A549 (cell line): Measurements from ENCODE around the gene IFFO2. TPM values are rescaled to one million over a fixed set of nuclear protein-coding genes. Genes with fewer than 3 reads are reported as not detected.
A peak's percentile ranks its signal among the peaks of the same experiment; 100 is the strongest.

Source experiments
- ATAC-seq, 2 experiments: fragments of 200-7000 bp in 1 of 2; fragments of >200 bp in 1 of 2; cut with Nextera tagmentation in 1 of 2; cut with Tn5 transposase in 1 of 2; 3 replicates each; pipeline versions ENCODE4 v1.8.0 to v1.9.1; 2018 to 2020; ENCODE audit warnings: mild to moderate bottlenecking in 1 of 2, moderate library complexity in 1 of 2
- CTCF ChIA-PET: fragments of 300-600 bp; sonication (Branson Sonifier 250); formaldehyde crosslinking; extraction: SDS; loops from one replicate; lab custom pipeline; 2021; ENCODE audit warnings: antibody characterized with exemption, inconsistent platforms; lab: Yijun Ruan, JAX
- POLR2A ChIA-PET: fragments of 350-600 bp; formaldehyde crosslinking; extraction: SDS; loops from one replicate; lab custom pipeline; 2021; ENCODE audit warnings: antibody characterized with exemption, inconsistent platforms; lab: Yijun Ruan, JAX
- DNase-seq, 2 experiments: peaks; one replicate each; pipeline versions ENCODE4 v3.0.0 to v3.0.0-alpha.2; 2011 to 2016; ENCODE audit warnings: low read depth in 1 of 2, low spot score in 1 of 2
- FAIRE-seq: peaks from 2 replicates; lab custom pipeline; 2011; peaks lifted over from hg19 to GRCh38; lab: Jason Lieb, UNC
- H3K27ac ChIP-seq, 2 experiments: fragments of >200 bp; sonication (Bioruptor Twin); formaldehyde crosslinking; 3 replicates each; pipeline ENCODE4 v1.5.1; 2016 to 2017
- H3K4me1 ChIP-seq: fragments of >200 bp; sonication (Bioruptor Twin); formaldehyde crosslinking; 3 replicates; pipeline ENCODE4 v1.6.1; 2016
- H3K4me2 ChIP-seq: fragments of >200 bp; sonication (Bioruptor Twin); formaldehyde crosslinking; 3 replicates; pipeline ENCODE4 v1.6.1; 2016
- H3K4me3 ChIP-seq: fragments of >200 bp; sonication (Bioruptor Twin); formaldehyde crosslinking; 3 replicates; pipeline ENCODE4 v1.5.1; 2016
- H3K9me3 ChIP-seq: fragments of >200 bp; sonication (Bioruptor Twin); formaldehyde crosslinking; 3 replicates; pipeline ENCODE4 v1.6.1; 2016
- BHLHE40 ChIP-seq: IDR thresholded peaks from 2 replicates; pipeline ENCODE4 v1.6.1; 2012; ENCODE audit warnings: low read depth, low read length, inconsistent platforms
- CBX2 ChIP-seq: fragments of 200-600 bp; sonication (generic); IDR thresholded peaks from 2 replicates; pipeline ENCODE4 v1.6.1; 2016; ENCODE audit warnings: low read depth, mild to moderate bottlenecking, borderline replicate concordance
- CEBPB ChIP-seq, 2 experiments: fragments of >200 bp in 1 of 2; sonication (Bioruptor Twin) in 1 of 2; formaldehyde crosslinking in 1 of 2; IDR thresholded peaks; 2 replicates each; pipeline ENCODE4 v1.6.1; 2012 to 2016
- CHD2 ChIP-seq: fragments of 150-350 bp; IDR thresholded peaks from 2 replicates; pipeline ENCODE4 v1.6.1; 2014; ENCODE audit warnings: low read length; ENCODE audit not compliant: partially characterized antibody
- FOSB ChIP-seq: fragments of 250-450 bp; sonication (Bioruptor Pico); IDR thresholded peaks from 2 replicates; pipeline ENCODE4 v1.5.0; 2020; ENCODE audit warnings: mild to moderate bottlenecking, moderate library complexity
- FOXS1 ChIP-seq: fragments of 250-450 bp; sonication (Bioruptor Pico); IDR thresholded peaks from 2 replicates; pipeline ENCODE4 v1.5.0; 2020; ENCODE audit warnings: mild to moderate bottlenecking, moderate library complexity
- HDAC2 ChIP-seq: fragments of 200-600 bp; sonication (generic); IDR thresholded peaks from 2 replicates; pipeline ENCODE4 v1.6.1; 2016
- HOXB5 ChIP-seq: fragments of 250-450 bp; sonication (Bioruptor Pico); IDR thresholded peaks from 2 replicates; pipeline ENCODE4 v1.5.0; 2020; ENCODE audit warnings: mild to moderate bottlenecking, moderate library complexity
- JUN ChIP-seq, 2 experiments: fragments of >200 bp; sonication (Bioruptor Twin); formaldehyde crosslinking; IDR thresholded peaks; 2 replicates in 1 of 2; 3 replicates in 1 of 2; pipeline ENCODE4 v1.6.1; 2016 to 2017
- MYC ChIP-seq: IDR thresholded peaks from 2 replicates; pipeline ENCODE4 v1.6.1; 2012; ENCODE audit warnings: mild to moderate bottlenecking, inconsistent platforms, low read length, improper control_type of control experiment, borderline replicate concordance
- NFE2L2 ChIP-seq: fragments of 150-350 bp; conservative IDR thresholded peaks from 2 replicates; pipeline ENCODE4 v1.6.1; 2014; ENCODE audit warnings: low read length
- NR3C1 ChIP-seq: fragments of >200 bp; sonication (Bioruptor Twin); formaldehyde crosslinking; IDR thresholded peaks from 3 replicates; pipeline ENCODE4 v1.6.1; 2017
- PHF8 ChIP-seq: fragments of 200-600 bp; sonication (generic); IDR thresholded peaks from 2 replicates; pipeline ENCODE4 v1.6.1; 2016; ENCODE audit warnings: low read depth, mild to moderate bottlenecking, antibody characterized with exemption, moderate library complexity, borderline replicate concordance
- SMC3 ChIP-seq: fragments of >200 bp; sonication (Bioruptor Twin); formaldehyde crosslinking; IDR thresholded peaks from 3 replicates; pipeline ENCODE4 v1.6.1; 2018; ENCODE audit warnings: inconsistent platforms
- SREBF2 ChIP-seq: fragments of 450-650 bp; IDR thresholded peaks from 2 replicates; pipeline ENCODE4 v1.6.1; 2014; ENCODE audit warnings: mild to moderate bottlenecking, moderate library complexity
- ZNF302 ChIP-seq: fragments of 250-450 bp; sonication (Bioruptor Pico); IDR thresholded peaks from 2 replicates; pipeline ENCODE4 v1.9.0; 2021; ENCODE audit warnings: inconsistent platforms, mild to moderate bottlenecking, moderate library complexity
- ZSCAN20 ChIP-seq: fragments of 250-450 bp; sonication (Bioruptor Pico); IDR thresholded peaks from 2 replicates; pipeline ENCODE4 v1.8.0; 2022; ENCODE audit warnings: mild to moderate bottlenecking, moderate library complexity
- WGBS: methylation state at CpG from one replicate; pipeline ENCODE4 v1.1.6; 2017; ENCODE audit errors: missing lambda C conversion rate; 5-methylcytosine and 5-hydroxymethylcytosine counted together
- polyA plus RNA-seq, 4 experiments: library from polyadenylated mRNA; depleted of rRNA in 3 of 4; stranded (reverse); fragments of >200 nt; fragmentation: RNase III in 1 of 4; extraction: RNeasy Plus Mini Kit Qiagen cat#74134 plus additional on column Dnase treatment in 1 of 4; gene quantifications; 2 replicates in 3 of 4; 3 replicates in 1 of 4; pipeline ENCODE4 v1.2.3, GENCODE V29; 2011 to 2017
- TF ChIP-seq, protein P1 (sequence below): fragments of >200 bp; sonication (Bioruptor Twin); formaldehyde crosslinking; IDR thresholded peaks from 2 replicates; pipeline ENCODE4 v1.6.1; 2016
- TF ChIP-seq, protein P2 (sequence below): IDR thresholded peaks from 2 replicates; pipeline ENCODE4 v1.6.1; 2012
- TF ChIP-seq, protein P3 (sequence below): fragments of 150-350 bp; IDR thresholded peaks from 2 replicates; pipeline ENCODE4 v1.6.1; 2014; ENCODE audit warnings: low read depth, mild to moderate bottlenecking, low read length
- TF ChIP-seq, protein P4 (sequence below): fragments of >200 bp; sonication (Bioruptor Twin); formaldehyde crosslinking; IDR thresholded peaks from 3 replicates; pipeline ENCODE4 v1.5.1; 2016
- TF ChIP-seq, protein P5 (sequence below): fragments of 250-450 bp; sonication (Bioruptor Pico); IDR thresholded peaks from 2 replicates; pipeline ENCODE4 v1.5.0; 2021; ENCODE audit warnings: mild to moderate bottlenecking, moderate library complexity, borderline replicate concordance
- TF ChIP-seq, protein P6 (sequence below): fragments of >200 bp; sonication (Bioruptor Twin); formaldehyde crosslinking; IDR thresholded peaks from 3 replicates; pipeline ENCODE4 v1.6.1; 2016

The IFFO2 gene
- polyA plus RNA-seq, 2 of the 4 experiments (the other 2 are of a cell fraction) = 24.3 to 53.9 TPM

DNA sequence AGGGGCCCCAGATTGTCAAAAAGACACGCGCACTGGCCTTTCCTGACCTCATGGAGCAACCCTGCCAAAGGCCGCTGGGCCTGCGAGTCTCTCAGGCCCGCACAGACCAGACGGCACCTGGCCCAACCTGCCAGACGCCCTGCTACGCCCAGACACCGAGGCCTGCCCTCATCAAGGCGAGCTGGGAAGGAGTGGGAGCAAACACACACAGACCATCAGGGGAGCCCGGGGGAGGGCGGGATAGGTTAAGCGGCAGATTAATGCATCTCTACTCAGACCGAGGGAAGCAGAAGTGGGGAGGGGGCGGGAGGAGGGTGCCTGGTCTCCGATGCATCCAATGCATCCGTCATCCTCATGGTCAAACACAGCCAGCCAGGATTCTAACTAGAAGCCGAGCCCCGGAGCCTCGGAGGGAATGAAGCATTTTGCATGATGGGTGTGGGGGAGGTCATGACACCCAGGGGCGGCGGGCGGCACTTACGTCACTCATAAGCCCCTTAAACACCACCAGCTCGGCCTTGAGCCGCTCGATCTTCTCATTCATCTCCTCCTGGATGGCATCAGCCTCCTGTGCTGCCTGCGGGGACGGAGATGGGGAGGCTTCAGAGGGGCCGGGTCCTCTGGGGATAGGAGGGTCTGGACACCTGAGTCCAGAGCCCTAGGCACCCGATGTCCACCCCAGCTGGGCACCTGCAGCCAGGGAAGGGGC lies 37.1 kb downstream of the IFFO2 start:
- no peaks in the 10 kb centered on the region for H3K9me3 ChIP-seq
- POLR2A ChIA-PET = no interaction called here
- ATAC-seq (no peak), FAIRE-seq (no peak), DNase-seq (no peak)
- no peak overlapping the region for H3K4me3 ChIP-seq
- H3K4me1 ChIP-seq = peaks cover 44% of the 10 kb centered on the region
- 93% methylated on average over 18 of the region's 31 CpGs for WGBS
- CTCF ChIA-PET = interaction anchor here (0.6 to 20.0 kb wide), 3 partner anchors 13 to 175 kb away, joined by 4 to 319 read pairs (median 5); no protein-coding TSS in a partner anchor
- TF ChIP-seq SREBF2 (no peak), HOXB5 (CRISPR knock-in tag) (no peak), JUN (IDR thresholded peaks at IDR 0.05) (no peak), FOSB (CRISPR knock-in tag) (no peak), BHLHE40 (no peak), HDAC2 (no peak), ZSCAN20 (no peak), FOXS1 (CRISPR knock-in tag) (no peak), PHF8 (no peak), CHD2 (no peak), CEBPB (IDR thresholded peaks at IDR 0.05) (no peak), MYC (no peak), CBX2 (no peak), SMC3 (no peak), NR3C1 (no peak)
- TF ChIP-seq, protein P1, sequence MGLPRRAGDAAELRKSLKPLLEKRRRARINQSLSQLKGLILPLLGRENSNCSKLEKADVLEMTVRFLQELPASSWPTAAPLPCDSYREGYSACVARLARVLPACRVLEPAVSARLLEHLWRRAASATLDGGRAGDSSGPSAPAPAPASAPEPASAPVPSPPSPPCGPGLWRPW = no peak
- TF ChIP-seq, protein P2, sequence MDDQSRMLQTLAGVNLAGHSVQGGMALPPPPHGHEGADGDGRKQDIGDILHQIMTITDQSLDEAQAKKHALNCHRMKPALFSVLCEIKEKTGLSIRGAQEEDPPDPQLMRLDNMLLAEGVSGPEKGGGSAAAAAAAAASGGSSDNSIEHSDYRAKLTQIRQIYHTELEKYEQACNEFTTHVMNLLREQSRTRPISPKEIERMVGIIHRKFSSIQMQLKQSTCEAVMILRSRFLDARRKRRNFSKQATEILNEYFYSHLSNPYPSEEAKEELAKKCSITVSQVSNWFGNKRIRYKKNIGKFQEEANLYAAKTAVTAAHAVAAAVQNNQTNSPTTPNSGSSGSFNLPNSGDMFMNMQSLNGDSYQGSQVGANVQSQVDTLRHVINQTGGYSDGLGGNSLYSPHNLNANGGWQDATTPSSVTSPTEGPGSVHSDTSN = no peak
- TF ChIP-seq, protein P3, sequence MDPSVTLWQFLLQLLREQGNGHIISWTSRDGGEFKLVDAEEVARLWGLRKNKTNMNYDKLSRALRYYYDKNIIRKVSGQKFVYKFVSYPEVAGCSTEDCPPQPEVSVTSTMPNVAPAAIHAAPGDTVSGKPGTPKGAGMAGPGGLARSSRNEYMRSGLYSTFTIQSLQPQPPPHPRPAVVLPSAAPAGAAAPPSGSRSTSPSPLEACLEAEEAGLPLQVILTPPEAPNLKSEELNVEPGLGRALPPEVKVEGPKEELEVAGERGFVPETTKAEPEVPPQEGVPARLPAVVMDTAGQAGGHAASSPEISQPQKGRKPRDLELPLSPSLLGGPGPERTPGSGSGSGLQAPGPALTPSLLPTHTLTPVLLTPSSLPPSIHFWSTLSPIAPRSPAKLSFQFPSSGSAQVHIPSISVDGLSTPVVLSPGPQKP = no peak
- TF ChIP-seq, protein P4, sequence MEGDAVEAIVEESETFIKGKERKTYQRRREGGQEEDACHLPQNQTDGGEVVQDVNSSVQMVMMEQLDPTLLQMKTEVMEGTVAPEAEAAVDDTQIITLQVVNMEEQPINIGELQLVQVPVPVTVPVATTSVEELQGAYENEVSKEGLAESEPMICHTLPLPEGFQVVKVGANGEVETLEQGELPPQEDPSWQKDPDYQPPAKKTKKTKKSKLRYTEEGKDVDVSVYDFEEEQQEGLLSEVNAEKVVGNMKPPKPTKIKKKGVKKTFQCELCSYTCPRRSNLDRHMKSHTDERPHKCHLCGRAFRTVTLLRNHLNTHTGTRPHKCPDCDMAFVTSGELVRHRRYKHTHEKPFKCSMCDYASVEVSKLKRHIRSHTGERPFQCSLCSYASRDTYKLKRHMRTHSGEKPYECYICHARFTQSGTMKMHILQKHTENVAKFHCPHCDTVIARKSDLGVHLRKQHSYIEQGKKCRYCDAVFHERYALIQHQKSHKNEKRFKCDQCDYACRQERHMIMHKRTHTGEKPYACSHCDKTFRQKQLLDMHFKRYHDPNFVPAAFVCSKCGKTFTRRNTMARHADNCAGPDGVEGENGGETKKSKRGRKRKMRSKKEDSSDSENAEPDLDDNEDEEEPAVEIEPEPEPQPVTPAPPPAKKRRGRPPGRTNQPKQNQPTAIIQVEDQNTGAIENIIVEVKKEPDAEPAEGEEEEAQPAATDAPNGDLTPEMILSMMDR = no peak
- TF ChIP-seq, protein P5, sequence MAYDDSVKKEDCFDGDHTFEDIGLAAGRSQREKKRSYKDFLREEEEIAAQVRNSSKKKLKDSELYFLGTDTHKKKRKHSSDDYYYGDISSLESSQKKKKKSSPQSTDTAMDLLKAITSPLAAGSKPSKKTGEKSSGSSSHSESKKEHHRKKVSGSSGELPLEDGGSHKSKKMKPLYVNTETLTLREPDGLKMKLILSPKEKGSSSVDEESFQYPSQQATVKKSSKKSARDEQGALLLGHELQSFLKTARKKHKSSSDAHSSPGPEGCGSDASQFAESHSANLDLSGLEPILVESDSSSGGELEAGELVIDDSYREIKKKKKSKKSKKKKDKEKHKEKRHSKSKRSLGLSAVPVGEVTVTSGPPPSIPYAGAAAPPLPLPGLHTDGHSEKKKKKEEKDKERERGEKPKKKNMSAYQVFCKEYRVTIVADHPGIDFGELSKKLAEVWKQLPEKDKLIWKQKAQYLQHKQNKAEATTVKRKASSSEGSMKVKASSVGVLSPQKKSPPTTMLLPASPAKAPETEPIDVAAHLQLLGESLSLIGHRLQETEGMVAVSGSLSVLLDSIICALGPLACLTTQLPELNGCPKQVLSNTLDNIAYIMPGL (CRISPR knock-in tag) = no peak
- H3K27ac ChIP-seq = peak overlapping the region in 1 of 2 experiments; percentile 34; a peak in 2 of 6 replicates
- no peak overlapping the region for H3K4me2 ChIP-seq

DNA sequence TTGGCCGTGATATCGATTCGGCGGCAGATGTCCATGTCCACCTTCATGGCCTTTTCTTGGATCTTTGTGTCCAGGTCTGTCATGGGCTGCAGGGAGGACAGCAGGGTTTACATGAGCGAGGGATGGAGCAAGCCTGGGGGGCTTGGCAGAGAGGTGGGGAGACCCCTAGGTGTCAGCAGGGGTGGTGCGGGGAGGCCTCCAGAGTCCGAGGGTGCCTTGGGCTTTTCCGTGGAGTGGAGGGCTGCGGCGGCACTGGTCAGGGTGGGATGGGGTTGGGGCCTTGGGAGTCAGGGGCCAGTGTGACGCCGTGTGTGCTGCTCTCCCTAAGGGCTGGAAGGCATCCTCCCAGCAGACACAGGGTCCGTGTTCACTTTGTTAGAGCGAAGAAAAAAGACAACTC lies 38.1 kb downstream of the IFFO2 start:
- ATAC-seq = no peak
- POLR2A ChIA-PET = no interaction called here
- DNase-seq = no peak
- TF ChIP-seq, protein P6, sequence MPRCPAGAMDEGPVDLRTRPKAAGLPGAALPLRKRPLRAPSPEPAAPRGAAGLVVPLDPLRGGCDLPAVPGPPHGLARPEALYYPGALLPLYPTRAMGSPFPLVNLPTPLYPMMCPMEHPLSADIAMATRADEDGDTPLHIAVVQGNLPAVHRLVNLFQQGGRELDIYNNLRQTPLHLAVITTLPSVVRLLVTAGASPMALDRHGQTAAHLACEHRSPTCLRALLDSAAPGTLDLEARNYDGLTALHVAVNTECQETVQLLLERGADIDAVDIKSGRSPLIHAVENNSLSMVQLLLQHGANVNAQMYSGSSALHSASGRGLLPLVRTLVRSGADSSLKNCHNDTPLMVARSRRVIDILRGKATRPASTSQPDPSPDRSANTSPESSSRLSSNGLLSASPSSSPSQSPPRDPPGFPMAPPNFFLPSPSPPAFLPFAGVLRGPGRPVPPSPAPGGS = no peak
- TF ChIP-seq NFE2L2 = no peak
- TF ChIP-seq ZNF302 (CRISPR knock-in tag) = no peak
- H3K4me3 ChIP-seq = no peak overlapping the region
- peaks cover 42% of the 10 kb centered on the region for H3K4me1 ChIP-seq
- FAIRE-seq = no peak
- CTCF ChIA-PET = interaction anchor here (1.2 to 20.0 kb wide), 2 partner anchors 12 to 175 kb away, joined by 5 to 319 read pairs; no protein-coding TSS in a partner anchor
- peak overlapping the region in 1 of 2 experiments; percentile 34; a peak in 1 of 6 replicates for H3K27ac ChIP-seq
- H3K4me2 ChIP-seq = no peak overlapping the region
- WGBS = 97% methylated on average over 9 of the region's 14 CpGs
- H3K9me3 ChIP-seq = no peaks in the 10 kb centered on the region
